HepG2 (cell line): ENCODE results near the gene PDPK1. TPM values are rescaled to one million over a fixed set of nuclear protein-coding genes. Genes with fewer than 3 reads are reported as not detected.

ENCODE experiments used
- ATM ChIP-seq: fragments of 450-650 bp; IDR thresholded peaks from 2 replicates; pipeline ENCODE4 v1.7.1; 2017; ENCODE audit warnings: mild to moderate bottlenecking, borderline replicate concordance
- BORCS8-MEF2B ChIP-seq: sonication (generic); formaldehyde crosslinking; IDR thresholded peaks from 2 replicates; pipeline ENCODE4 v1.8.0; 2022; ENCODE audit warnings: mild to moderate bottlenecking, missing genetic modification reagents
- HIC2 ChIP-seq: sonication (generic); formaldehyde crosslinking; IDR thresholded peaks from 2 replicates; pipeline ENCODE4 v1.9.0; 2022; ENCODE audit warnings: low read depth, missing genetic modification reagents
- LCORL ChIP-seq, 2 experiments: fragments of 450-650 bp in 1 of 2; sonication (generic) in 1 of 2; formaldehyde crosslinking in 1 of 2; IDR thresholded peaks; 2 replicates each; pipeline versions ENCODE4 v1.5.0 to v1.6.1; 2017 to 2020; ENCODE audit warnings: antibody characterized with exemption in 1 of 2, missing genetic modification reagents in 1 of 2
- MLLT10 ChIP-seq: sonication (generic); formaldehyde crosslinking; IDR thresholded peaks from 2 replicates; pipeline ENCODE4 v1.4.0; 2020; ENCODE audit warnings: missing genetic modification reagents
- PAX8 ChIP-seq: sonication (generic); formaldehyde crosslinking; IDR thresholded peaks from 2 replicates; pipeline ENCODE4 v1.8.0; 2022; ENCODE audit warnings: mild to moderate bottlenecking, missing genetic modification reagents, borderline replicate concordance
- SMARCE1 ChIP-seq: fragments of 450-650 bp; IDR thresholded peaks from 2 replicates; pipeline ENCODE4 v1.6.1; 2017; ENCODE audit warnings: borderline replicate concordance
- SSRP1 ChIP-seq: IDR thresholded peaks from 2 replicates; pipeline ENCODE4 v1.6.1; 2016; ENCODE audit warnings: control low read depth
- STAG1 ChIP-seq: sonication (generic); formaldehyde crosslinking; IDR thresholded peaks from 2 replicates; pipeline ENCODE4 v1.4.0; 2020; ENCODE audit warnings: missing genetic modification reagents
- TAF1 ChIP-seq: sonication (generic); formaldehyde crosslinking; IDR thresholded peaks from 2 replicates; pipeline ENCODE4 v1.4.0; 2020; ENCODE audit warnings: missing genetic modification reagents
- TBP ChIP-seq: sonication (generic); formaldehyde crosslinking; IDR thresholded peaks from 2 replicates; pipeline ENCODE4 v1.5.0; 2020; ENCODE audit warnings: missing genetic modification reagents
- XBP1 ChIP-seq: sonication (generic); formaldehyde crosslinking; IDR thresholded peaks from 2 replicates; pipeline ENCODE4 v1.5.0; 2020; ENCODE audit warnings: missing genetic modification reagents
- ZBTB39 ChIP-seq: sonication (generic); formaldehyde crosslinking; IDR thresholded peaks from 2 replicates; pipeline ENCODE4 v1.5.0; 2020; ENCODE audit warnings: missing genetic modification reagents
- ZFP90 ChIP-seq: sonication (generic); formaldehyde crosslinking; IDR thresholded peaks from 2 replicates; pipeline ENCODE4 v1.8.0; 2022; ENCODE audit warnings: missing genetic modification reagents, mild to moderate bottlenecking, inconsistent platforms, borderline replicate concordance
- ZNF30 ChIP-seq: sonication (generic); formaldehyde crosslinking; IDR thresholded peaks from 2 replicates; pipeline ENCODE4 v1.5.0; 2020; ENCODE audit warnings: mild to moderate bottlenecking, missing genetic modification reagents
- ZNF484 ChIP-seq: sonication (generic); formaldehyde crosslinking; IDR thresholded peaks from 2 replicates; pipeline ENCODE4 v1.5.1; 2020; ENCODE audit warnings: mild to moderate bottlenecking, low read depth, missing genetic modification reagents, borderline replicate concordance
- ZNF513 ChIP-seq: sonication (generic); formaldehyde crosslinking; conservative IDR thresholded peaks from 2 replicates; pipeline ENCODE4 v1.5.0; 2020; ENCODE audit warnings: missing genetic modification reagents
- ZNF552 ChIP-seq: sonication (generic); formaldehyde crosslinking; IDR thresholded peaks from 2 replicates; pipeline ENCODE4 v1.9.0; 2022; ENCODE audit warnings: missing genetic modification reagents, mild to moderate bottlenecking, borderline replicate concordance
- ZNF687 ChIP-seq: sonication (generic); formaldehyde crosslinking; IDR thresholded peaks from 2 replicates; pipeline ENCODE4 v1.5.1; 2020; ENCODE audit warnings: mild to moderate bottlenecking, missing genetic modification reagents, moderate library complexity
- ZNF766 ChIP-seq: sonication (generic); formaldehyde crosslinking; IDR thresholded peaks from 2 replicates; pipeline ENCODE4 v1.5.0; 2020; ENCODE audit warnings: missing genetic modification reagents, borderline replicate concordance
- polyA plus RNA-seq, 8 experiments: library from polyadenylated mRNA; depleted of rRNA in 3 of 8; stranded (reverse) in 7 of 8; unstranded in 1 of 8; fragments of >200 nt; fragmentation: Illumina TruSeq in 4 of 8; extraction: Trizol in 4 of 8; gene quantifications; 2 replicates each; pipeline versions ENCODE4 v1.2.1 to v1.2.3, GENCODE V29; 2011 to 2016; ENCODE audit warnings: low read depth in 4 of 8, missing spikeins in 1 of 8, mixed read lengths in 1 of 8; ENCODE audit not compliant: insufficient read depth in 1 of 8
- total RNA-seq, 5 experiments: library from RNA; depleted of rRNA; stranded (reverse); fragments of >200 nt; fragmentation: Illumina TruSeq; extraction: Trizol; gene quantifications; 2 replicates each; pipeline ENCODE4 v1.2.3, GENCODE V29; 2016; ENCODE audit warnings: low read depth in 1 of 5

PDPK1 gene
- total and polyA plus RNA-seq, 2 of the 13 experiments (the other 11 are each of a cell fraction or from before 2014, with no cell fraction given) = 59.6 to 129 TPM

- no peak for TF ChIP-seq ZBTB39 (CRISPR knock-in tag)
- peak; percentile 88 for TF ChIP-seq TAF1 (CRISPR knock-in tag)
- no peak for TF ChIP-seq HIC2 (CRISPR knock-in tag)
- TF ChIP-seq PAX8 = no peak
- no peak for TF ChIP-seq XBP1
- no peak for TF ChIP-seq ATM
- TF ChIP-seq SMARCE1 = no peak
- no peak for TF ChIP-seq ZNF513 (CRISPR knock-in tag)
- peak; percentile 52; the same call in 1 of the 2 replicates for TF ChIP-seq BORCS8-MEF2B
- TF ChIP-seq ZNF766 (CRISPR knock-in tag) = peak; percentile 55; the same call in 1 of the 2 replicates
- TF ChIP-seq LCORL (IDR thresholded peaks at IDR 0.05) = no peak
- TF ChIP-seq LCORL (CRISPR knock-in tag; IDR thresholded peaks at IDR 0.05) = no peak
- no peak for TF ChIP-seq ZNF484
- TF ChIP-seq STAG1 = no peak
- peak; percentile 46; the same call in 1 of the 2 replicates for TF ChIP-seq ZFP90 (CRISPR knock-in tag)
- no peak for TF ChIP-seq SSRP1 (CRISPR knock-in tag)
- no peak for TF ChIP-seq TBP (CRISPR knock-in tag)
- peak; percentile 88 for TF ChIP-seq ZNF687 (CRISPR knock-in tag)
- no peak for TF ChIP-seq ZNF552 (CRISPR knock-in tag)
- TF ChIP-seq MLLT10 (CRISPR knock-in tag) = no peak
- no peak for TF ChIP-seq ZNF30 (CRISPR knock-in tag)
Measured at GRCh38 chr16:2513405-2514332, 24.2 kb upstream of the PDPK1 start, which contains the start of gene ATP6V0C (continued).
